ENCODE measurements around the gene PGAP2. TPM values are rescaled to one million over a fixed set of nuclear protein-coding genes. Genes with fewer than 3 reads are reported as not detected.

PGAP2 gene
- total RNA-seq, 4 donors from 2014 or later = 45.6 to 59.6 (median 51.9) TPM

- TF ChIP-seq, protein P1, sequence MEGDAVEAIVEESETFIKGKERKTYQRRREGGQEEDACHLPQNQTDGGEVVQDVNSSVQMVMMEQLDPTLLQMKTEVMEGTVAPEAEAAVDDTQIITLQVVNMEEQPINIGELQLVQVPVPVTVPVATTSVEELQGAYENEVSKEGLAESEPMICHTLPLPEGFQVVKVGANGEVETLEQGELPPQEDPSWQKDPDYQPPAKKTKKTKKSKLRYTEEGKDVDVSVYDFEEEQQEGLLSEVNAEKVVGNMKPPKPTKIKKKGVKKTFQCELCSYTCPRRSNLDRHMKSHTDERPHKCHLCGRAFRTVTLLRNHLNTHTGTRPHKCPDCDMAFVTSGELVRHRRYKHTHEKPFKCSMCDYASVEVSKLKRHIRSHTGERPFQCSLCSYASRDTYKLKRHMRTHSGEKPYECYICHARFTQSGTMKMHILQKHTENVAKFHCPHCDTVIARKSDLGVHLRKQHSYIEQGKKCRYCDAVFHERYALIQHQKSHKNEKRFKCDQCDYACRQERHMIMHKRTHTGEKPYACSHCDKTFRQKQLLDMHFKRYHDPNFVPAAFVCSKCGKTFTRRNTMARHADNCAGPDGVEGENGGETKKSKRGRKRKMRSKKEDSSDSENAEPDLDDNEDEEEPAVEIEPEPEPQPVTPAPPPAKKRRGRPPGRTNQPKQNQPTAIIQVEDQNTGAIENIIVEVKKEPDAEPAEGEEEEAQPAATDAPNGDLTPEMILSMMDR (IDR thresholded peaks at IDR 0.05) = no peak
- no peak for TF ChIP-seq POLR2A (IDR thresholded peaks at IDR 0.05)
- 12 to 14% methylated on average over 7 of the region's 7 CpGs for WGBS, 2 donors
- no peak for DNase-seq (ENCODE audit: low spot score in 2 of 2)
- intact Hi-C loops (cut with DNase I; ENCODE audit: low total_unique reads) = loop anchor here (5.0 kb wide), 1 partner anchor 218 kb away; no protein-coding TSS in a partner anchor
- H3K4me3 ChIP-seq (ENCODE audit: low read depth, poor library complexity, severe bottlenecking) = no peak overlapping the region
Observed at GRCh38 chr11:3854660-3854976, 46.3 kb downstream of the PGAP2 start.

GRCh38 chr11:3854977-3855807 lies 46.8 kb downstream of the PGAP2 start, which contains the start of gene STIM1:
Gene STIM1 (plus strand): TSS chr11:3855664. CDS start chr11:3856271, 607 bp downstream.
- intact Hi-C loops (cut with DNase I; ENCODE audit: low total_unique reads) = loop anchor here (5.0 kb wide), 1 partner anchor 217 kb away; no protein-coding TSS in a partner anchor
- WGBS, 2 donors = 0 to 1% methylated on average over 41 to 43 of the region's 87 CpGs
- peak; percentile 95 to 99 for DNase-seq (ENCODE audit: low spot score in 2 of 2)
- H3K4me3 ChIP-seq (ENCODE audit: low read depth, poor library complexity, severe bottlenecking) = peak within 1 kb of the TSS; percentile 79
- TF ChIP-seq, protein P1 (IDR thresholded peaks at IDR 0.05) = peak in 2 of 3 donors; percentile 94 to 95
- no peak for TF ChIP-seq POLR2A (IDR thresholded peaks at IDR 0.05)

- DNase-seq (ENCODE audit: low spot score in 2 of 2) = peak in 1 of 2 donors; percentile 92
- TF ChIP-seq, protein P1 (IDR thresholded peaks at IDR 0.05) = no peak
- TF ChIP-seq POLR2A (IDR thresholded peaks at IDR 0.05) = no peak
- peak overlapping the region; percentile 55 for H3K4me3 ChIP-seq (ENCODE audit: low read depth, poor library complexity, severe bottlenecking)
- intact Hi-C loops (cut with DNase I; ENCODE audit: low total_unique reads) = no loop called here
- 1 to 2% methylated on average over 31 to 40 of the region's 40 CpGs for WGBS, 2 donors
Observed at GRCh38 chr11:3855808-3856491, 47.6 kb downstream of the PGAP2 start.

GRCh38 chr11:3856856-3857553 lies 48.6 kb downstream of the PGAP2 start:
- H3K4me3 ChIP-seq (ENCODE audit: low read depth, poor library complexity, severe bottlenecking) = peak overlapping the region; percentile 55
- no peak for DNase-seq (ENCODE audit: low spot score in 2 of 2)
- intact Hi-C loops (cut with DNase I; ENCODE audit: low total_unique reads) = no loop called here
- TF ChIP-seq POLR2A (IDR thresholded peaks at IDR 0.05) = no peak
- TF ChIP-seq, protein P1 (IDR thresholded peaks at IDR 0.05) = no peak
- WGBS, 2 donors = 54 to 55% methylated on average over 5 of the region's 5 CpGs

- intact Hi-C loops (cut with DNase I; ENCODE audit: low total_unique reads) = no loop called here
- TF ChIP-seq, protein P1 (IDR thresholded peaks at IDR 0.05) = no peak
- no peak for TF ChIP-seq POLR2A (IDR thresholded peaks at IDR 0.05)
- no peak overlapping the region for H3K4me3 ChIP-seq (ENCODE audit: low read depth, poor library complexity, severe bottlenecking)
- DNase-seq (ENCODE audit: low spot score in 2 of 2) = no peak
Observed at GRCh38 chr11:3857628-3858027, 49.3 kb downstream of the PGAP2 start.

Measured in lower leg skin (tissue), 4 donors.